H1 (cell line): ENCODE data around the gene NADK2. TPM values are rescaled to one million over a fixed set of nuclear protein-coding genes. Genes with fewer than 3 reads are reported as not detected.

Experiments used
- GABPA ChIP-seq: IDR thresholded peaks from 2 replicates; pipeline ENCODE4 v1.6.1; 2011; ENCODE audit warnings: mild to moderate bottlenecking, low read length, moderate library complexity, borderline replicate concordance; ENCODE audit not compliant: insufficient read depth
- POLR2A ChIP-seq, 2 experiments: IDR thresholded peaks; 1 replicate in 1 of 2; 2 replicates in 1 of 2; pipeline ENCODE4 v1.6.1; 2011; ENCODE audit warnings: low read depth in 2 of 2, low read length in 2 of 2, mild to moderate bottlenecking in 2 of 2; ENCODE audit errors: control extremely low read depth in 1 of 2
- polyA plus RNA-seq, 7 experiments: library from polyadenylated mRNA; depleted of rRNA in 3 of 7; stranded (reverse) in 5 of 7; unstranded in 2 of 7; fragments of >200 nt in 5 of 7; fragments of 200-250 nt in 2 of 7; gene quantifications; 1 replicate in 5 of 7; 2 replicates in 1 of 7; 4 replicates in 1 of 7; pipeline versions ENCODE4 v1.2.1 to v1.2.3, GENCODE V29; 2011 to 2013; ENCODE audit warnings: missing spikeins in 2 of 7, mixed read lengths in 2 of 7
- total RNA-seq: library from RNA; stranded (reverse); fragmentation: NEBNext Ultra II Directional; extraction: Animal tissue kit (Norgen Biotek cat#: 25700); gene quantifications from 2 replicates; pipeline ENCODE4 v1.2.1, GENCODE V29; 2021

The NADK2 gene
- total and polyA plus RNA-seq, 2 of the 8 experiments (the other 6 are each of a cell fraction or from before 2014, with no cell fraction given) = 3.4 to 16.1 TPM

- TF ChIP-seq POLR2A (IDR thresholded peaks at IDR 0.05; ENCODE audit: control extremely low read depth in 1 of 2, low read depth in 2 of 2, low read length in 2 of 2) = no peak
- TF ChIP-seq GABPA = no peak
Measured at GRCh38 chr5:36269478-36269877, 27.8 kb upstream of the NADK2 start (continued).
